ENCODE data around the gene RNF227.

RNF227 gene

DNA sequence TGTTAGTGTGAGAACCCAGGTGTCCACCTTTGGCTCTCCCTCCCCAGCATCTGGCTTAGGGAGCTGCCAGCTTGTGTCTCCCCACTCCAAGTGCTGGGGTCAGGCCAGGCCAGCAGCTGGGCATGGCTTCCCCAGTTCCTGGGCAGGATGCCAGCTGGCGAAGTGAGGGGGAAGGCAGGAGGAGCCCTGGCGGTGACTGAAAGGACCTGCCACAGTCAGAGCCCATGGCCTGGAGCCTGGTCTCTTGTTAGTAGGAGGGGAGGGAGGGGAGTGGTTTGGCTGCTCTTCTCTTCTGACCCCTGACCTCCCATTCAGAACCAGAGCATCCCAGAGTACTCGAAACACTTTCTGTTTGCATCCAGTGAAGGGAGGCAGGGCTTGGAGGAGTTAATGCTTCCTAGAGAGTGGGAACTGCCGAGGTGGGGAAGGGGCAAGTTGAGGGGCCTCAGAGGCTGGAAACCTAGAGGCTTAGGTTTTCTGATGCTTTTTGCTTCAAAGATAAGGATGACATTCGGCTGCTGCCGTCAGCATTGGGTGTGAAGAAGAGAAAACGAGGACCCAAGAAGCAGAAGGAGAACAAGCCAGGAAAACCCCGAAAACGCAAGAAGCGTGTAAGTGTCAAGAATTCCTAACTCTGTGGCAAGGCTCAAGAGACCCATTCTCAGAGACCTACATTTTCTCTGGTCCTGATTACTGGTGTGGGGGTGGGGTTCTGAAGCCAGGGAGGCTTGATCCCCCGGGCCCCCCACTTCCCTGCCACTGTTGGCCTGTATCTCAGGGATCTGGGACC, 26.7 kb downstream of the RNF227 start:
- DNase-seq (ENCODE audit: low spot score): peak; percentile 53

DNA sequence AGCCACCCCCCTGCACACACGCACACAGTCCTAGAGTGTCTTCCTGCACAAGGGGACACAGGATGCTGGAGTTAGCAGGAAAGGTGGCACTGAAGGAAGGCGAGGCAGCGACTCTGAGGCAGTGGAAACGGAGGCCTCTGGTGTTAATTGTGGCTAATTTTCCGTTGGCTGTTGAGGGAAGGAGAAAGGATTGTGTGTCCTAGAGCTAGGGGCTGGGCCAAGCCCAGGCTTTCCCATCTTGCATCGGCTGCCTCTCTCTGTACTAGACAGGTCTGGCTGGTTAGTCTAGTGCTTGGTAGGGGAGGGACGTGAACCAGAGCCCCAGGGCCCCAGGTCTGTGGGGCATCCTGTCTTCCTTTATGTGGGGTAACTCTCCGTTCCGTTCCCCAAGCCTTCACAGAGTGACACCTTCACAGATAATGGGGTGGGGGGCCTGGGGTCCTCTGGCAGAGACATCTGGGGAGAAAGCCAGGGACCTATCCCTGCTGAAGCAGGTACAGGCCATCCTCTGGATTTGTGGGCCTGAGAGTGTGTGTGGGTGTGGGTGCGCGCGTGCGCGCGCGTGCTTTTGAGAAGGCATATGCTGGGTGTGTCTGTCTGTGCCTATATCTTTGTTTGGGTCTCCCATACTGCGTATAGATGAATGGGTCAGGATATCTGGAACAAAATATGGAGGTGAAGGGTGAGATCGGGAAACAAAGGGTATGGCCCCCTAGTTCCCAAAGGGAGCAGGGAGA, 27.7 kb downstream of the RNF227 start, which contains the start of gene CHD3:
Gene CHD3 (plus strand): TSS at position 606 of the 737 bp plus-strand sequence. CDS start 212 bp downstream, outside the sequence.
- no peak for DNase-seq (ENCODE audit: low spot score)

DNA sequence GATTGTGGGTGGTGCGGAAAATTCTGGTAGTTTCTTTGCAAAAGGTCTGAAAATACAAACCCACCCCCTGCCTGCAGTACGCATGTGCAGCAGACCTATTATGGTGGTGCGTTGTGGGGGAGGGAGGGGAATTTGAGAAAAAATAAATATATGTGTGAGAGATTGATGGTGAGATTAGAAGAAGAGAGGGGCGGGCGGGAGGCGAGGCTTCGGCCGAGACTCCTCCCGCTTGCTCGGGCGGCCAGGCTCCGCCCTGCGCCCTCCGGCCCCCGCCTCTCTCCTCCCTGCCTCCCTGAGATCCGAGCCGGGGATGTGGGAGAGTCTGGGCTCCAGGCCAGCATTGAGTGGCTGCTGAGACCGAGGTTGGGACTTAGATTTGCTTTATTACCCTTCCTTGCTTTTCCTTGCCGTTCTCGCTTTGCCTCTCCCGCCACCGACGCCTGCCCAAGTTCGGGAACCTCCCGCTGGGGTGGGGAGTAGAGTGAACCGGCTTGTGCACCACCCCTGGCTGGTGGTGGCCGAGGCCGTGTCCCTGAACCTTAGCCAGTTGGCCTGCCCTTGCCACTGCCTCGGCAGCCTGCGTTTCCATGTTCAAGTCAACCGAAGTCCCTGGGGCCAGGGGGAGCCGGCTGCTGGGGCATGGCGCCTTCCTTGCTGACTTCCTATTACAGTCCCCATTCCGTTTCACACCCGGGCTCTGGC, 28.5 kb downstream of the RNF227 start:
- DNase-seq (ENCODE audit: low spot score): no peak

DNA sequence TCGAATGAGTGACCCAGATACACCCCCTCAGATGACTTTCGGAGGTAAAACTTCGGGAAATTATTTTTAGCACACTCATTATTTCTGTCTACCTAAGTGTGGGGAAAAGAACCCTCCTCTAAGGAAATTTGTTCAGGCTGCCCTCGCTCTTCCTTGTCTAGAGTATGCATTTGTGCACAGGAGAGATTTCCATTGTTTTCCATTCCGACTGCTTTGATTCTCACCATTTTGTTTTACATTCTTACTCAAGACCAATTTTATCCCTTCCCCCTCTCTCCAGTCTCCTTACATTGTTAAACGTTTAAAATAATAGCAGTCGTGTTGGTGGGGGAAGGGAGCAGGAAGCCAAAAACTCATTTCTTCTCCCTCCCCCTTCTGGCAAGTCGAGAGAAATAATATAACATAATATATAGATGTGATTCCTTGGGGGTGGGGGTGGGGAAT, 29.0 kb downstream of the RNF227 start:
- peak; percentile 35 for DNase-seq (ENCODE audit: low spot score)

DNA sequence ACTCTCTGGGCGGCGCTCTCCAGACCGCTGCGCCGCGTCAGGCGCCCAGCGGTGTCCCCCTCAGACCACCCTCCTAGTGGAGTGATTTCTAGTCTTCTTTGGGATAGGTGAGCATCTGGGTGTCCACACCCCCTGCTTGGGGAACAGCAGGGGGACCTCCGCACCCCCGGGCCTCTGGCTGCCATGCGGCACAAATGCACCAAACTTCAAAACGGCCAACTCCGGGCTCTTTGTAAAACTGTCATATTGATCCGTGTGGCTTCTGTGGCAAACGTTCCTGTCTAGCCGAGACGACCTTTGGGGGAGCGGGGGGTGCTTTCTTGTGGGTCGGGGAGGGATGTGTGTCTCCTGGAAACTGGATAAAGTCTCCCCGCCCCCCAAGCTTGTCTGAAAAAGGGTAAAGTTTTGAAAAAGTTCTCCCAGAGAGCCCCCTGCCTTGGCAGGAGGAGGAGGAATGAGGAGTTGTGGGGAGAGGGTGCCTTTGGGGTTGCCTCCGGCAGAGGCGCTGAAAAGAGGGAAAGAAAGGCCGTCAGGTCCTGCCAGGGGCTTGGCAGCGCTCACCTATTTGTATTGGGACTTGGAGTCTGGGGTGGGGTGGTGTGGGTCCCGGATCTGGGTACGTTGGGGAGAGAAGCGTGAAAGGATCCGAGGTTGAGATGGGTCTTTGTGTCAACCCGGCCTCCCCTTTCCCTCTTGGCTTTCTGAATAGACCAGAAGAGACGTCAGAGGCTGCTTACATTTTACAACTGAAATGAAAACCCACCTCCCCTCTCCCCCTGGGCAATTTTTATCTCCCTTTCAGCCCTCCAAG, 29.7 kb downstream of the RNF227 start:
- no peak for DNase-seq (ENCODE audit: low spot score)

DNA sequence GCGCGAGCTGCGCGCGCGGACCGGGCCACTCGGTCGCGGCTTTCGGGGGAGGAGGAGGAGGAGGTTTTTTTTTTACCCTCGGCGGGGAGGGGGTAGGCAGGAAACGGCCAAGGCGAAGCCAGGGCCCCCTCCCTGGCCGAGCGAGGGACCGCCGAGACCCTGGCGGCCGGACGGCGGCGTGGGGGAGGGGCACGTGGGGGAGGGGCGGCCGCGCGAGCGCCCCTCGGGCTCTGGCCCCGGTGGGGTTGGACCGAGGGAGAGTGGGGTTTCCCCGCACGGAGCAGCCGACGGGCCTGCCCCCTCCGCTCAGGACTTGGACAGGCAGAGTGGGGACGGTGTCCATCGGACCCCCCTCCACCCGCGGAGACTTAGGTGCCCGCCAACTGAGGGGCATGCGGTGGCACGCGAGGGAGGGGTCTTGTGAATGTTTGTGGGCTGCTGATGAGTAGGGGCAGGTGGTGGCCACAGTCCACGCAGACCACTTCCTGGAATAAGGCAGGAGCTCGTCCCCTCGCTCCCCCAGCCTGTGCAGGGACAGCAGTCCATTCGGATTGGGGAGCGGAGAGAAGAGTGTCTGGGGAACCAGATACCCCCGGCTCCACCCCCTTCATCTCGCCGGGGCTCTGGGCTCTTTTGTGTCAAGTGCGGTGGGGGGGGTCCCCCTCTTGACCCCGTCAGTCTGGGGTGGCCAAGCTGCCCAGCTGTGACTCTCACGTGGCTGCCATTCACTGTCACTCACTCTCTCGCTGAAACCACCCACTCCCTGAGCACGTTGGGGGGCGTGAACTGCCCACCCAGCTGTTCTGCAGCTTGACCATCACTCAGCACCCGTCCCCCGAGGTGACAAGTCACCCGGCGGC, 30.5 kb downstream of the RNF227 start:
- DNase-seq (ENCODE audit: low spot score): peak; percentile 64

DNA sequence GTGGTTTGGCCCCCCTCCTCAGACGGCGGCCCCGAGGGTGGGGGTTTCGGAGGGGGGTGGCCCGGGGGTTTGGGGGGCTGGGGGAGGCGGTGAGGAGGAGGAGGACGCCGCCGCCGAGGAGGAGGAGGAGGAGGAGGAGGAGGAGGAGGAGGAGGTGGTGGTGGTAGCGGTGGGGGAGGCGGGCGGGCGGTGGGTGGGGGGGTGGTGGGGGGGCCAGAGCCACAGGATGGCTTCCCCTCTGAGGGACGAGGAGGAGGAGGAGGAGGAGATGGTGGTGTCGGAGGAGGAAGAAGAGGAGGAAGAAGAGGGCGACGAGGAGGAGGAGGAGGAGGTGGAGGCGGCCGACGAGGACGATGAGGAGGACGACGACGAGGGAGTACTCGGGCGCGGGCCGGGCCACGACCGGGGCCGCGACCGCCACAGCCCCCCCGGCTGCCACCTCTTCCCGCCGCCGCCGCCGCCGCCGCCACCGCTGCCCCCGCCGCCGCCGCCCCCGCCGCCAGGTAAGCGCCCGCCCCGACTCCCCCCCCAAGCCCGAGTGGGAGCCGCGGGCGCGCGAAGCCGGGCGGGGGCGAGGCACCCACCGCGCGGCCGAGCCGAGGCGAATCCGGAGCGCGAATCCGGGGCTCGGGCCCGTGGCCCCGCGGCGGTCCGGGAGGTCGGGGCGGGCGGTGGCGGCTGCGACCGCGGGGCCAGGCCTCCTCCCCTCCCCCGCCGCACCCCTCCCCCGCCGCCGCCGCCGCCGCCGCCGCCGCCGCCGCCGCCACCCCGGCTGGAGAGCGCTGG, 31.3 kb downstream of the RNF227 start:
- no peak for DNase-seq (ENCODE audit: low spot score)

DNA sequence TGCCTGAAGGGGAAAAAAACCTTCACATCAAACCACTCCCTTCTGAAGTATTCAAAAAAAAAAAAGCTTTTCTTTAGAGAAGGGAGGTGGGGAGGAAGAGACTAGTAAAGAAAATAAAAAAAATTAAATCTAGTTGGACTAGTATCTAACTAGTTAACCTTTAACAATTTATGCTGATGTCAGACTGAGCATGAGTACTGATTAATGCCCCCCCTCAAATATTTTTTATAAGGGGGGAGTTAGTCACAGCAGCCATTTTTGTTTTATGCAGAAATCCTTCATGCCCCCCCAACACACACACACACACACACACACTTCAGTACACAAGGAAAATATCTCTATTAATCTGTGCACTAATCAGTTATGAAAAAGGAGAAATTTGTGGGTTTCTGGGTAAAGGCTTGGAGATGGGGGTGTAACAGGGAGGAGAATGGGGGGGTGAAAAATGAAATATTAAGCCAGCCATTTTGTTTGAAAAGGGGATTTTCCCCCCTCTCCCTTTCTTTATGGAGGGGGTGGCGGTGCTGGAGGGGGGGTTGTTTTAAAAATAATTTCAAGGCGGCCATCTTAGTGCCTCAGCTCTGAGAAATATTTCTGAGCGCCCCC, 32.2 kb downstream of the RNF227 start:
- peak; percentile 68 for DNase-seq (ENCODE audit: low spot score)

DNA sequence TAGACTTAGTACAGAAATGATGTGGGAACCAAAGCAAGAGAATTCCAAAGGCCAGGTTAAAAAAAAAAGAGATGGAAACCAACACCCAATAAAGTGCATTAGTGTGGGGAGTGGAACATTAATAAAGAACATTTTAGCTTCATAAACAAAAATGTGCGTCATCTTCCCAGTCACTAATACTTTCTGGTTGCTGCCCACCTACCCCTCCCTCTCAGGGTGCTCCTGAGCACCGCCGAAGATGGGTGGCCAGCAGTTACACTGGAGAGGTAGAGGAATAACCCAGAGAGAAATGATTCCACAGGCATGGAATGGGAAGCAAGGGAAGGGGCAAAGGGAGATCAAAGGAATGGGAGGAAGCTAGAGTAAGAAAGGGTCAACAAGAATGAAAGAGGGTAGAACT, 33.5 kb downstream of the RNF227 start:
- no peak for DNase-seq (ENCODE audit: low spot score)

DNA sequence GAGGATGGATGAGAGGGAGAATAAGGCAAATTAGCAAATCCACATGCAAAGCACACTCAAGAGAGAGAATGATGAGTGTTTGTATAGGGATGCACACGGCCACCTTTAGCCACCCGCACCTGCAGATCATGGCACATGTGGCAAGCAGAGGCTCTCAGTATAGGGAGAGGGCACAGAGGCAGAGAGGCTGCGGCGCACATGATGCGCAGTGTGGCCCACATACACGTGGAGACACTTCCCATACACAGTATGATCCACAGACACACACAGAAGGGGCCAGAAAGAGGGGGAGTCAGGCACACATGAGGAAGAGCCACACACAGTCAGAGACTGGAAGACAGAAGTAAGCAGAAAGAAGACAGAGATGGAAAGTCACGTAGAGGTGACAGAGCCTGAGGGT, 34.0 kb downstream of the RNF227 start:
- DNase-seq (ENCODE audit: low spot score): no peak

DNA sequence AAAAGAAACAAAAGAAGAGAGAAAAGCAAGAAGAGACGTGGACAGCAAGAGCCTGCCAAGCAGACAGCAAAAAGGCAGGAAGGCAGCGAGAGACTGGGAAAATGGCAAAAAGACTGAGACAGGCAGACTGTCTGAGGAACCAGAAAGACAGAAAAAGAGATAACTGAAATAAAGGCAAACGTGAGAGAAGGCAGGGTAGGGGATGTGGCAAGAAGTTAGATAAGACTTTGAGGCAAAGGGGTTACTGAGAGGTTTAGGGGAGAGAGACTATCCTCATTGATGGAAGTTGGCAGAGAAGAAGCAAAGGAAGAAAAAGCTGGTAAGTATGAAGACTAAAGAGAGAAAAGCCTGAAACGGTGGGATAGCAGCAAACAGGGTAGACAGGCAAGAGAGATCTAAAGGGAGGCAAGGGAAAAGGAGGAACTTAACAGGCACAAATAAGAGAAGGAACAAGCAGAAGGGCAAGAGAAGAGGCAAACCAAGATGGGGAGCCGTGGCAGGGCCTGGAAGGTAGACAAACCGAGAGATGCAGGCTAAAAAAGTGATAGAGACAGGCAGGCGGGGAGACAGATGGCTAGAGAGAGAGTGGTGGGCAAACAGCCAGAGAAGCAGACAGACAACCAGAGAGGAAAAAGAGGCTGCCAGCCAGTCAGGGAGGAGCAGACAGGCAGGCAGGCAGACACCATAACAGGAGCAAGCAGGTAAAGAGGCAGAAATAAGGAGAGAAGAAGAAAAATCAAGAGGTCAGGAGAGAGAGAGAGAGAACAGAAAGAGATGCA, 34.6 kb downstream of the RNF227 start:
- DNase-seq (ENCODE audit: low spot score): no peak

DNA sequence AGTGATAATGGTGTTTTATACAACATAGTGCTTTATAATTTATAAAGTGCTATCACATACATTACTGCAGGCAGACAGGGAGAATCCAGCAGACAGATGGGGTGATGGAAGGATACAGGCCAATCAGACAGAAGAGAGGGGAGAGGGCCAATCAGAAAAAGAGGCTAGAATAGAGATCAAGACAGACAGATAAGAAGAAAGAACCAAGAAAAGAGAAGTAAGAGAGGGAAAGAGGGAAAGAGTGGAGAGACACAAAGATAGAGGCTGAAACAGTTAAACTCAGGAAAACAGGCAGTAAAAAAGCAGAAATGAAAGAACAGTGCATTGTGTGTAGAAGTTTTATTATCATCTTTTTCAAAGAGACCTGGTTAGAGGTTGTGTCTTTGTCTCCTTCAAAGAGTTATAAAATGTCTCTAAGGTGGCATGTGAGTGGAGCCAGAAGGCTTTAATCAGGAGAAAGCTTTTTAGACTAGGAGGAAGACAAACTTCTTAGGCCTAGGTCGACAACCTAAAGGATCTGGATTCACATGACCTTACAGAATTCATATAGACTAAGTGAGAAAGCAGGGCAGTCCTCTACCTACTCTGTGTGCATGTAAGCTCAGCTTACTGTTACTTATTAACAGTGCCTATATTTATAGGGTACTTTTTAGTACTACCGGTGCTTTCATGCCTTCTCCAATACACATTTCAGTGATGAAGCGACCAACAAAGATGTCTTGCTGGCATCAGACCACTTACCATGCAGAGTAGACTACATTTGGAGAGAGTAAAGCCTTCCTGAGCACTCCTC, 35.8 kb downstream of the RNF227 start:
- DNase-seq (ENCODE audit: low spot score): no peak

DNA sequence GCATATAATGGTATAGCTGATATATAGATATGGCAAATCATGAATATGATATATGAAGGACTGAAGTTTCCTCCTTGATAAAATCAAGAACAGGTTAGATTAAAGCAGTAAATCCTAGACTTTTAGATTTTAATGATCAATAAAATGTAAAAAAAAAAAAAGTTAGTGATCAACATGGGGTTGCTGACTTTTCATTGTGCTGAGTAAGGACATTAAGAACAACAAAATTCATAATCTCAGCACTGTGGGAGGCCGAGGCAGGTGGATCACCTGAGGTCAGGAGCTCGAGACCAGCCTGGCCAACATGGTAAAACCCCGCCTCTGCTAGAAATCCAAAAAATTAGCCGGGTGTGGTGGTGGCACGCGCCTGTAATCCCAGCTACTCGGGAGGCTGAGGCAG, 37.9 kb downstream of the RNF227 start:
- no peak for DNase-seq (ENCODE audit: low spot score)

DNA sequence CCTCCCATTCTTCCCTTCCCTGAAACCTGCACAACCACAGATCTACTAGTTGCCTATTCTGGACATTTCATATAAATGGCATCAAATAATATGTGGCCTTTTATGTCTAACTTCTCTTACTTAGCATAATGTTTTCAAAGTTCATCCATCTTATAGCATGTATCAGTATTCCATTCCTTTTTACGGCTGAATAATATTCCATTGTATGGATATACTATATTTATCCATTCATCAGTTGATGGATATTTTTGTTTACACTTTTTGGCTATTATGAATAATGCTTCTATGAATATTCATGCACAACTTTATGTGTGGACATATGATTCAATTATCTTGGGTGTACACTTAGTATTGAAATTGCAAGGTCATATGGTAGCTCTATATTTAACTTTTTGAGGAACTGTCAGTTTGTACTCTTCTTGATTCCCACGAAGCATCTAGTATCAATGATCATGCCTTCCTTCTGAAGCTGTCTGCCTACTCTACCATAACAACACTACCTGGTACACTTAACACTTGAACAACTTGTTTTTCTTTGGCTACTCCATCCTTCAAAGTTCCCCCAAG, 40.2 kb downstream of the RNF227 start:
- DNase-seq (ENCODE audit: low spot score): no peak

DNA sequence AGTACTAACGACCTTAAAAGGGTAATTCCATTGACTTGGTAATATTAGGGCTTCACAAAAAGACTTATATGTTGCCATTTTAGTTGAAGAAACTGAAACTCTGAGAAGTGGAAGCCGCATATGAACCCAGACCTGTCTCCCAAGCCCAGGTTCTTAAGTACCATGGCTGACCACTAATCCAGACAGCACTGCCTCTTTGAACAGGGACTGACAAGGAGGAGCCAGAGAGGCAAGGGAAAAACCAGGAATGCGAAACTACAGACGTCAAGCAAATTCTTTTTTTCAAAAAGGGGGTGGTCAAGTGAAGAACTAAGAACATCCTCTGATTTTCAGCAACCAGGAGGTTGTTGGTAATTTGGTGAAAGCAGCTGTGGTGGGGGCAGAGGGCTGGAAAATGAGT, 43.0 kb downstream of the RNF227 start:
- DNase-seq (ENCODE audit: low spot score): no peak

DNA sequence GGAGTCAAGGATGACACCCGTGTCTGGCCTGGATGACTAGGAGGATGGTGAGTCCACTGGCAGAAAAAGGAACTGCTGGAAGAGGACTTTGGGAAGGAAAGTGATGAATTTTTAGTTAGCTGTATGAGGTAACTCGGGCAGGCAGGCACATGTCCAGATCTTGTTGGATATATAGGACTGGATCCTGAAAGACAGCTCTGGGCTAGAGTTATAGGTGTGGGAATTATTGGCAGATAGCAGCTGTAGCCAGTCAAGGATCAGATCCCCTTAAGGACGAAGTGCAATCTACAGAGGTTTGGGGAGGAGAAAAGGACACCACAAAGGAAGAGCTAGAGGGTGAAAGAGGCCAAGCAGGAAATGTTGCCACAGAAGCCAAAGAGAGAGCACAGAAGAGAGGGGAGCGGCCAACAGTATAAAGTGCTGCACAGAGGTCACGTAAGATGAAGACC, 48.2 kb downstream of the RNF227 start:
- DNase-seq (ENCODE audit: low spot score): no peak

DNA sequence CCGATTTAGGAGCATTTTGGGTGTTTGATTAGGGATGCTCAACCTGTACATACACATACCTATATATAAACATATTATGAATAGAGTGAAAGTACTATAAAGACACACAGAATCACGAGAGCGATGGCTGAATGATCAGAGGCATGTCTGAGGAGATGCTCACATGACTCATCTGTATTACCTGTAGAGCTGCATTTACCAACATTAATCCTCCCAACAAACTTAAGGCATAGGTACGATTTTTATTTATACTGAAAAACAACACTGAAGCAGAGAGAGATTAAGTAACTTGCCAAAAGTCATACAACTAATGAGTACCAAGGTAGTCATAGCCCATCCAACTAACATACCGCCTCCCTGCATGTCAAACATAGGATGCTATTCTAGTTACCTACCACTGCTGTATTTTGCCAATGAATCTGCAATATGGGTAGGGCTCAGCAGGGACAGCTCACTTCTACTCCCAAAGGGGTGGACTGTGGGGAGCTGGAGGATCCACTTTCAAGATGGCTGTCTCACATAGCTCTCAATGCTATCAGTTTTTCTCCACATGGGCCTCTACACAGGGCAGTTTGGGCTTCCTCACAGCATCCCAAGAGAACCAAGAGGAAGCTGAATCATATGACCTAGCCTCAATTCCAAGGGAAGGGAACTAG, 51.0 kb downstream of the RNF227 start:
- no peak for DNase-seq (ENCODE audit: low spot score)
